GM12875 (cell line): ENCODE results near the gene FAR2.

Source experiments
- H3K4me3 ChIP-seq: one replicate; pipeline ENCODE4 v1.5.1; 2011; ENCODE audit warnings: low read depth, low read length, control low read depth
- CTCF ChIP-seq: IDR thresholded peaks from 2 replicates; pipeline ENCODE4 v1.5.1; 2011; ENCODE audit warnings: low read depth, mild to moderate bottlenecking, control low read depth, inconsistent platforms, low read length, moderate library complexity, borderline replicate concordance; ENCODE audit not compliant: insufficient read depth

Gene FAR2

GRCh38 chr12:29278673-29279420 lies 129.8 kb downstream of the FAR2 start:
- H3K4me3 ChIP-seq = no peak overlapping the region
- TF ChIP-seq CTCF = no peak

GRCh38 chr12:29281371-29282005 lies 132.4 kb downstream of the FAR2 start:
- H3K4me3 ChIP-seq = no peak overlapping the region
- no peak for TF ChIP-seq CTCF

GRCh38 chr12:29282031-29282816 lies 133.1 kb downstream of the FAR2 start:
- TF ChIP-seq CTCF = no peak
- no peak overlapping the region for H3K4me3 ChIP-seq

GRCh38 chr12:29283969-29284700 lies 135.1 kb downstream of the FAR2 start:
- H3K4me3 ChIP-seq = no peak overlapping the region
- no peak for TF ChIP-seq CTCF

GRCh38 chr12:29286081-29286790 lies 137.2 kb downstream of the FAR2 start:
- no peak overlapping the region for H3K4me3 ChIP-seq
- TF ChIP-seq CTCF = no peak

GRCh38 chr12:29287622-29288021 lies 138.5 kb downstream of the FAR2 start:
- no peak for TF ChIP-seq CTCF
- H3K4me3 ChIP-seq = no peak overlapping the region
